Neural progenitor cell (in vitro differentiated cells): ENCODE measurements around the gene BMPR1A. TPM values are rescaled to one million over a fixed set of nuclear protein-coding genes. Genes with fewer than 3 reads are reported as not detected.
A peak's percentile ranks its signal among the peaks of the same experiment; 100 is the strongest.
"Not testable (repeated sequence)": the region's sequence is repeated elsewhere in the genome, so short reads cannot be mapped to it uniquely, and the experiment has no call there.

Experiments
- DNase-seq: peaks from one replicate; pipeline ENCODE4 v3.0.0-alpha.2; 2016; ENCODE audit warnings: low spot score
- H2AFZ ChIP-seq: fragments of 200-600 bp; sonication (generic); replicated peaks from 2 replicates; pipeline ENCODE4 v1.6.1; 2016; ENCODE audit warnings: antibody characterized with exemption
- H3F3A ChIP-seq: fragments of 200-600 bp; sonication (generic); 2 replicates; pipeline ENCODE4 v1.6.1; 2016; ENCODE audit warnings: antibody characterized with exemption, low read depth
- H3K27ac ChIP-seq: fragments of 200-600 bp; sonication (generic); 2 replicates; pipeline ENCODE4 v1.5.1; 2016; ENCODE audit warnings: mild to moderate bottlenecking
- H3K27me3 ChIP-seq: fragments of 200-600 bp; sonication (generic); 2 replicates; pipeline ENCODE4 v1.6.1; 2016; ENCODE audit warnings: mild to moderate bottlenecking, moderate library complexity
- H3K36me3 ChIP-seq: fragments of 200-600 bp; sonication (generic); 2 replicates; pipeline ENCODE4 v1.5.1; 2016
- H3K4me1 ChIP-seq: fragments of 200-600 bp; sonication (generic); 2 replicates; pipeline ENCODE4 v1.6.1; 2016; ENCODE audit warnings: mixed run types
- H3K4me2 ChIP-seq: fragments of 200-600 bp; sonication (generic); 2 replicates; pipeline ENCODE4 v1.6.1; 2016
- H3K4me3 ChIP-seq: fragments of 200-600 bp; sonication (generic); 2 replicates; pipeline ENCODE4 v1.5.1; 2016
- H3K79me2 ChIP-seq: fragments of 200-600 bp; sonication (generic); 2 replicates; pipeline ENCODE4 v1.6.1; 2016; ENCODE audit warnings: low read depth
- H3K9ac ChIP-seq: fragments of 200-600 bp; sonication (generic); 2 replicates; pipeline ENCODE4 v1.6.1; 2016
- H3K9me3 ChIP-seq: fragments of 200-600 bp; sonication (generic); 2 replicates; pipeline ENCODE4 v1.5.1; 2016; ENCODE audit warnings: low read depth
- H4K20me1 ChIP-seq: fragments of 200-600 bp; sonication (generic); 2 replicates; pipeline ENCODE4 v1.6.1; 2016; ENCODE audit warnings: low read depth
- H3K27ac Mint-ChIP-seq: 3 replicates; pipeline ENCODE4 v1.8.0; 2021; ENCODE audit warnings: mixed read lengths
- H3K27me3 Mint-ChIP-seq: 2 replicates; pipeline ENCODE4 v1.8.0; 2022; ENCODE audit warnings: low read depth, mild to moderate bottlenecking, inconsistent platforms, moderate library complexity, mixed read lengths; ENCODE audit not compliant: insufficient read depth
- H3K36me3 Mint-ChIP-seq: 3 replicates; pipeline ENCODE4 v1.8.0; 2021; ENCODE audit warnings: mixed read lengths
- H3K4me1 Mint-ChIP-seq: 3 replicates; pipeline ENCODE4 v1.8.0; 2021; ENCODE audit warnings: mixed read lengths
- H3K4me3 Mint-ChIP-seq: 3 replicates; pipeline ENCODE4 v1.8.0; 2021; ENCODE audit warnings: mild to moderate bottlenecking, moderate library complexity, mixed read lengths
- H3K9me3 Mint-ChIP-seq: 3 replicates; pipeline ENCODE4 v1.8.0; 2020; ENCODE audit warnings: mixed read lengths
- CTCF ChIP-seq: fragments of 200-600 bp; sonication (generic); IDR thresholded peaks from 2 replicates; pipeline ENCODE4 v1.5.1; 2017; ENCODE audit warnings: antibody characterized with exemption, mild to moderate bottlenecking
- EZH2 ChIP-seq: fragments of 200-600 bp; sonication (generic); IDR thresholded peaks from 2 replicates; pipeline ENCODE4 v1.6.1; 2017; ENCODE audit warnings: antibody characterized with exemption, mild to moderate bottlenecking, moderate library complexity
- EZH2phosphoT487 ChIP-seq: fragments of 200-600 bp; sonication (generic); IDR thresholded peaks from 2 replicates; pipeline ENCODE4 v1.6.1; 2017; ENCODE audit warnings: antibody characterized with exemption
- total RNA-seq: library from RNA; depleted of rRNA; stranded (reverse); fragments of >200 nt; gene quantifications from 2 replicates; pipeline ENCODE4 v1.2.3, GENCODE V29; 2015; ENCODE audit warnings: low replicate concordance

BMPR1A gene
- total RNA-seq, 1 donor from 2014 or later = 76.2 TPM

GRCh38 chr10:86863484-86863842 lies 107.0 kb downstream of the BMPR1A start:
- H3K4me3 Mint-ChIP-seq = no peak overlapping the region
- TF ChIP-seq EZH2 (no peak), EZH2phosphoT487 (no peak), CTCF (no peak)
- Histone ChIP-seq H3K4me3 (no peak overlapping the region), H3F3A (peaks cover 37% of the 10 kb centered on the region), H3K4me2 (no peak overlapping the region), H2AFZ (no peak overlapping the region), H3K79me2 (peaks cover 4% of the 10 kb centered on the region), H3K27ac (no peak overlapping the region), H3K9ac (no peak overlapping the region), H3K36me3 (no peaks in the 10 kb centered on the region), H4K20me1 (peaks cover 73% of the 10 kb centered on the region), H3K27me3 (no peaks in the 10 kb centered on the region), H3K4me1 (peaks cover 34% of the 10 kb centered on the region), H3K9me3 (no peaks in the 10 kb centered on the region)
- peaks cover 53% of the 10 kb centered on the region for H3K4me1 Mint-ChIP-seq
- H3K36me3 Mint-ChIP-seq = peaks cover 19% of the 10 kb centered on the region
- H3K9me3 Mint-ChIP-seq = no peaks in the 10 kb centered on the region
- no peak overlapping the region for H3K27ac Mint-ChIP-seq
- H3K27me3 Mint-ChIP-seq = peaks cover 1% of the 10 kb centered on the region
- DNase-seq = no peak

GRCh38 chr10:86865011-86865811 lies 108.8 kb downstream of the BMPR1A start:
- not testable (repeated sequence) for H3K27ac ChIP-seq, H3K4me3 ChIP-seq, H2AFZ ChIP-seq, H3K4me3 Mint-ChIP-seq, DNase-seq, H3K9ac ChIP-seq, H3K9me3 ChIP-seq, H3K27me3 Mint-ChIP-seq, H3K36me3 ChIP-seq, H3K36me3 Mint-ChIP-seq, H3K9me3 Mint-ChIP-seq, H3K27me3 ChIP-seq
- peak overlapping the region; percentile 37 for H3K4me2 ChIP-seq
- peaks cover 80% of the 10 kb centered on the region for H4K20me1 ChIP-seq
- H3F3A ChIP-seq = peaks cover 44% of the 10 kb centered on the region
- peak overlapping the region; percentile 0 for H3K27ac Mint-ChIP-seq
- peaks cover 60% of the 10 kb centered on the region for H3K4me1 Mint-ChIP-seq
- peaks cover 18% of the 10 kb centered on the region for H3K79me2 ChIP-seq
- H3K4me1 ChIP-seq = peaks cover 41% of the 10 kb centered on the region

DNA sequence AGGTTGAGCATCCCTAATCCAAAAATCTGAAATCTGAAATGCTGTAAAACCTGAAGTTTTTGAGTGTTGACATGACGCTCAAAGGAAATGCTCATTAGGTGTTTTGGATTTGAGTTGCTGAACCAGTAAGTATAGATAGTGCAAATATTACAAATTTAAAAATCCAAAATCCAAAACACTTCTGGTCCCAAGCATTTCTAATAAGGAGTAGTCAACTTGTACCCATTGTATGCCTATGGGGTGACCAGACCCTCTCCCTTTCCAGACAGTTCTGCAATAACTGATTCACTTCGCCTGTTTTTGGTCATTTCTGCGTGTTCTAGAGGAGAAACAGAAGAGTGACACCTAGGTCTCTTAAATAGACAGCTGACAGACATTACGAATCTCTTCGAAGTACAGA lies 110.7 kb downstream of the BMPR1A start:
- Histone ChIP-seq H3K4me3 (no peak overlapping the region), H4K20me1 (peaks cover 86% of the 10 kb centered on the region), H3K36me3 (no peaks in the 10 kb centered on the region), H3K27me3 (no peaks in the 10 kb centered on the region), H3K4me1 (peaks cover 41% of the 10 kb centered on the region), H2AFZ (no peak overlapping the region), H3K79me2 (peaks cover 37% of the 10 kb centered on the region), H3K9me3 (no peaks in the 10 kb centered on the region), H3K27ac (no peak overlapping the region), H3K4me2 (no peak overlapping the region), H3F3A (peaks cover 44% of the 10 kb centered on the region), H3K9ac (no peak overlapping the region)
- TF ChIP-seq CTCF (no peak), EZH2 (no peak), EZH2phosphoT487 (no peak)
- H3K9me3 Mint-ChIP-seq = no peaks in the 10 kb centered on the region
- peaks cover 2% of the 10 kb centered on the region for H3K27me3 Mint-ChIP-seq
- no peak for DNase-seq
- peaks cover 71% of the 10 kb centered on the region for H3K4me1 Mint-ChIP-seq
- peak overlapping the region; percentile 68 for H3K27ac Mint-ChIP-seq
- H3K36me3 Mint-ChIP-seq = peaks cover 12% of the 10 kb centered on the region
- no peak overlapping the region for H3K4me3 Mint-ChIP-seq

GRCh38 chr10:86868353-86868752 lies 111.9 kb downstream of the BMPR1A start:
- Histone ChIP-seq H3K27ac (no peak overlapping the region), H3K4me2 (peak overlapping the region; percentile 51), H4K20me1 (peaks cover 87% of the 10 kb centered on the region), H3K9me3 (no peaks in the 10 kb centered on the region), H2AFZ (no peak overlapping the region), H3K4me3 (no peak overlapping the region), H3K79me2 (peaks cover 48% of the 10 kb centered on the region), H3K27me3 (no peaks in the 10 kb centered on the region), H3F3A (peaks cover 44% of the 10 kb centered on the region), H3K4me1 (peaks cover 41% of the 10 kb centered on the region), H3K9ac (no peak overlapping the region), H3K36me3 (no peaks in the 10 kb centered on the region)
- H3K27me3 Mint-ChIP-seq = peaks cover 2% of the 10 kb centered on the region
- DNase-seq = peak; percentile 83
- H3K36me3 Mint-ChIP-seq = peaks cover 9% of the 10 kb centered on the region
- H3K4me3 Mint-ChIP-seq = peak overlapping the region; percentile 62
- H3K9me3 Mint-ChIP-seq = no peaks in the 10 kb centered on the region
- H3K4me1 Mint-ChIP-seq = peaks cover 70% of the 10 kb centered on the region
- H3K27ac Mint-ChIP-seq = peak overlapping the region; percentile 92
- TF ChIP-seq EZH2phosphoT487 (no peak), EZH2 (no peak), CTCF (no peak)
